Measurements from ENCODE around the gene GNG4. TPM values are rescaled to one million over a fixed set of nuclear protein-coding genes. Genes with fewer than 3 reads are reported as not detected.
"Not testable (repeated sequence)": the region's sequence is repeated elsewhere in the genome, so short reads cannot be mapped to it uniquely, and the experiment has no call there.

The GNG4 gene
- total and polyA plus RNA-seq, 2 donors (not counting 1 experiment from before 2014, with no cell fraction given), result under 0.01 to 0.06 TPM

DNA sequence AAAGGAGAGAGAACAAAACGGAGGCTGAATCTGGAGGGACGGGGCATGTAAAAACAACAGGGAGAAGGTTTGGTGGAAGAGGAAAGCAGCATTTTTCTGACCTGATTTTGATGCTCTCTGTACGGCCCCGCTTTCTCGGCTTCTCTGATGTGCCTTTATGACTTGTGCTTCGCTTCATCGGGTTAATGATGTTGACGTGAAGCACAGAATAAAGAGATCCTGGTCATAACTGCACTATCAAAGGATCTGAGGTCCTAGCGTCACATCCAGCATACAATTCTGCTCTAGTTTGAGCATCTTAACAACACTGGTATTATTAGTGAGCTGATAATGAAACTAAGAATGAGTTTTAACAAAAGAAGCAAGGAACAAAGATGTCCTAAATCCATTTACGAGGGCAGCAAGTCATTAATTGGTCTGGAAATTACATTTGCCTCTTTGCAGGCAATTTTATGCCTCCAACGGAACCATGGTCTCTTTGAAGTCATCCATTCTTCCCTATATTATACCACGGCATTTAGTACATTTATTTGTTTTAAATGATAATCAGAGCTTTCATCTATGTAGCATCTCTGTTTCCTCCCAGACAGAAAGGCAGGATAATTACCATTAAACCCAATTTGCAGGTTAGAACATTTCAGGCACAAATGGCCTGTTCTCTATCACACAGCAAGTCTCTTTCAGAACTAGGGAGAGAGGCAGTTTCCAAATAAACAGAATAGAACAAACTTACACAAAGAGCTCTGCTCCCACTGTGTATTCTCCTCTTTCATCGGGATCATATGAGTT lies 100.0 kb downstream of the GNG4 start:
- Histone ChIP-seq H3K27me3 (ENCODE audit: control insufficient read depth, insufficient read depth, low read length) (peaks cover 2% of the 10 kb centered on the region), H3K4me2 (ENCODE audit: extremely low read depth, insufficient read depth, low read length) (no peak overlapping the region), H3K4me1 (ENCODE audit: control insufficient read depth, extremely low read depth, insufficient read depth, low read length) (no peaks in the 10 kb centered on the region), H2AFZ (ENCODE audit: low read length) (no peak overlapping the region), H3K9me3 (ENCODE audit: control insufficient read depth, insufficient read depth, low read depth, low read length) (no peaks in the 10 kb centered on the region), H3K27ac (ENCODE audit: insufficient read depth, low read length) (no peak overlapping the region), H3K36me3 (ENCODE audit: control insufficient read depth, insufficient read depth, low read length) (no peaks in the 10 kb centered on the region), H3K9ac (ENCODE audit: insufficient read depth, low read length) (no peak overlapping the region), H3K4me3 (replicated peaks in 1 of 4; ENCODE audit: control extremely low read depth in 1 of 4, insufficient read depth in 1 of 4, low read depth in 3 of 4, low read length in 4 of 4) (no peak overlapping the region), H4K20me1 (ENCODE audit: control insufficient read depth, extremely low read depth, insufficient read depth, low read length) (no peaks in the 10 kb centered on the region), H3K79me2 (ENCODE audit: control insufficient read depth, insufficient read depth, low read length) (no peaks in the 10 kb centered on the region)
- no peak for DNase-seq (ENCODE audit: low read depth in 2 of 2)
- TF ChIP-seq, protein P1, sequence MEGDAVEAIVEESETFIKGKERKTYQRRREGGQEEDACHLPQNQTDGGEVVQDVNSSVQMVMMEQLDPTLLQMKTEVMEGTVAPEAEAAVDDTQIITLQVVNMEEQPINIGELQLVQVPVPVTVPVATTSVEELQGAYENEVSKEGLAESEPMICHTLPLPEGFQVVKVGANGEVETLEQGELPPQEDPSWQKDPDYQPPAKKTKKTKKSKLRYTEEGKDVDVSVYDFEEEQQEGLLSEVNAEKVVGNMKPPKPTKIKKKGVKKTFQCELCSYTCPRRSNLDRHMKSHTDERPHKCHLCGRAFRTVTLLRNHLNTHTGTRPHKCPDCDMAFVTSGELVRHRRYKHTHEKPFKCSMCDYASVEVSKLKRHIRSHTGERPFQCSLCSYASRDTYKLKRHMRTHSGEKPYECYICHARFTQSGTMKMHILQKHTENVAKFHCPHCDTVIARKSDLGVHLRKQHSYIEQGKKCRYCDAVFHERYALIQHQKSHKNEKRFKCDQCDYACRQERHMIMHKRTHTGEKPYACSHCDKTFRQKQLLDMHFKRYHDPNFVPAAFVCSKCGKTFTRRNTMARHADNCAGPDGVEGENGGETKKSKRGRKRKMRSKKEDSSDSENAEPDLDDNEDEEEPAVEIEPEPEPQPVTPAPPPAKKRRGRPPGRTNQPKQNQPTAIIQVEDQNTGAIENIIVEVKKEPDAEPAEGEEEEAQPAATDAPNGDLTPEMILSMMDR (conservative IDR thresholded peaks at IDR 0.05 in 1 of 2, IDR thresholded peaks at IDR 0.05 in 1 of 2; ENCODE audit: low read depth in 1 of 2, low read length in 2 of 2), result no peak
- no peak for TF ChIP-seq EZH2 (IDR thresholded peaks at IDR 0.05; ENCODE audit: low read length, missing control alignments)

- not testable (repeated sequence) for H3K27ac ChIP-seq (ENCODE audit: insufficient read depth, low read length); H3K4me3 ChIP-seq (replicated peaks in 1 of 4; ENCODE audit: control extremely low read depth in 1 of 4, insufficient read depth in 1 of 4, low read depth in 3 of 4, low read length in 4 of 4); H3K4me1 ChIP-seq (ENCODE audit: control insufficient read depth, extremely low read depth, insufficient read depth, low read length); DNase-seq (ENCODE audit: low read depth in 2 of 2); H3K79me2 ChIP-seq (ENCODE audit: control insufficient read depth, insufficient read depth, low read length); H3K9me3 ChIP-seq (ENCODE audit: control insufficient read depth, insufficient read depth, low read depth, low read length); H3K4me2 ChIP-seq (ENCODE audit: extremely low read depth, insufficient read depth, low read length); H3K9ac ChIP-seq (ENCODE audit: insufficient read depth, low read length); H3K27me3 ChIP-seq (ENCODE audit: control insufficient read depth, insufficient read depth, low read length); H4K20me1 ChIP-seq (ENCODE audit: control insufficient read depth, extremely low read depth, insufficient read depth, low read length); H3K36me3 ChIP-seq (ENCODE audit: control insufficient read depth, insufficient read depth, low read length); H2AFZ ChIP-seq (ENCODE audit: low read length)
These were observed 103.0 kb downstream of the GNG4 start for GRCh38 chr1:235546369-235547155.

- Histone ChIP-seq H3K4me1 (ENCODE audit: control insufficient read depth, extremely low read depth, insufficient read depth, low read length) (no peaks in the 10 kb centered on the region), H3K27ac (ENCODE audit: insufficient read depth, low read length) (no peak overlapping the region), H3K4me3 (replicated peaks in 1 of 4; ENCODE audit: control extremely low read depth in 1 of 4, insufficient read depth in 1 of 4, low read depth in 3 of 4, low read length in 4 of 4) (no peak overlapping the region), H3K9ac (ENCODE audit: insufficient read depth, low read length) (no peak overlapping the region), H4K20me1 (ENCODE audit: control insufficient read depth, extremely low read depth, insufficient read depth, low read length) (no peaks in the 10 kb centered on the region), H3K4me2 (ENCODE audit: extremely low read depth, insufficient read depth, low read length) (no peak overlapping the region), H3K9me3 (ENCODE audit: control insufficient read depth, insufficient read depth, low read depth, low read length) (no peaks in the 10 kb centered on the region), H3K36me3 (ENCODE audit: control insufficient read depth, insufficient read depth, low read length) (no peaks in the 10 kb centered on the region), H3K79me2 (ENCODE audit: control insufficient read depth, insufficient read depth, low read length) (no peaks in the 10 kb centered on the region), H3K27me3 (ENCODE audit: control insufficient read depth, insufficient read depth, low read length) (peaks cover 2% of the 10 kb centered on the region), H2AFZ (ENCODE audit: low read length) (no peak overlapping the region)
- no peak for TF ChIP-seq EZH2 (IDR thresholded peaks at IDR 0.05; ENCODE audit: low read length, missing control alignments)
- TF ChIP-seq, protein P1 (conservative IDR thresholded peaks at IDR 0.05 in 1 of 2, IDR thresholded peaks at IDR 0.05 in 1 of 2; ENCODE audit: low read depth in 1 of 2, low read length in 2 of 2), result no peak
- no peak for DNase-seq (ENCODE audit: low read depth in 2 of 2)
These were observed 104.2 kb downstream of the GNG4 start for GRCh38 chr1:235545292-235545930.

DNA sequence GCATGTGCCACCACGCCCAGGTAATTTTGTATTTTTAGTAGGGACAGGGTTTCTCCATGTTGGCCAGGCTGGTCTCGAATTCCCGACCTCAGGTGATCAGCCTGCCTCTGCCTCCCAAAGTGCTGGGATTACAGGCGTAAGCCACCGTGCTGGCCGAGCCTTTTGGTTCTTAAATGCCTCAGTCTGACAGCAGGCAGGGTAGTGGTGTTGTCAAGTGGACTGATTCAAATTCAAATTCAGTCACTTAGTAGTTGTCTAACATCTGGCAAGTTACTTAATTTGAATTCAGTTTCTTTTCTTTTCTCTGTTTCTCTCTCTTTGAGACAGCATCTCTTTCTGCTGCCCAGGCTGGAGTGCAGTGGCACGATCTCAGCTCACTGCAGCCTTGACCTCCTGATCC lies 106.7 kb downstream of the GNG4 start:
- H4K20me1 ChIP-seq (ENCODE audit: control insufficient read depth, extremely low read depth, insufficient read depth, low read length); H3K27me3 ChIP-seq (ENCODE audit: control insufficient read depth, insufficient read depth, low read length); H3K9me3 ChIP-seq (ENCODE audit: control insufficient read depth, insufficient read depth, low read depth, low read length); H2AFZ ChIP-seq (ENCODE audit: low read length); DNase-seq (ENCODE audit: low read depth in 2 of 2); H3K36me3 ChIP-seq (ENCODE audit: control insufficient read depth, insufficient read depth, low read length); H3K4me1 ChIP-seq (ENCODE audit: control insufficient read depth, extremely low read depth, insufficient read depth, low read length); H3K79me2 ChIP-seq (ENCODE audit: control insufficient read depth, insufficient read depth, low read length); H3K4me3 ChIP-seq (replicated peaks in 1 of 4; ENCODE audit: control extremely low read depth in 1 of 4, insufficient read depth in 1 of 4, low read depth in 3 of 4, low read length in 4 of 4); H3K9ac ChIP-seq (ENCODE audit: insufficient read depth, low read length); H3K4me2 ChIP-seq (ENCODE audit: extremely low read depth, insufficient read depth, low read length); H3K27ac ChIP-seq (ENCODE audit: insufficient read depth, low read length): not testable (repeated sequence)
